GM18517 (cell line): ENCODE results near the gene GPR62.
"Not testable (repeated sequence)": the region's sequence is repeated elsewhere in the genome, so short reads cannot be mapped to it uniquely, and the experiment has no call there.

Experiments used
- ATAC-seq: cut with Tn5 transposase; IDR thresholded peaks from one replicate; pipeline ENCODE4 v1.9.1; 2021; ENCODE audit warnings: mild to moderate bottlenecking, moderate library complexity; ENCODE audit not compliant: unreplicated experiment

The GPR62 gene, protein sequence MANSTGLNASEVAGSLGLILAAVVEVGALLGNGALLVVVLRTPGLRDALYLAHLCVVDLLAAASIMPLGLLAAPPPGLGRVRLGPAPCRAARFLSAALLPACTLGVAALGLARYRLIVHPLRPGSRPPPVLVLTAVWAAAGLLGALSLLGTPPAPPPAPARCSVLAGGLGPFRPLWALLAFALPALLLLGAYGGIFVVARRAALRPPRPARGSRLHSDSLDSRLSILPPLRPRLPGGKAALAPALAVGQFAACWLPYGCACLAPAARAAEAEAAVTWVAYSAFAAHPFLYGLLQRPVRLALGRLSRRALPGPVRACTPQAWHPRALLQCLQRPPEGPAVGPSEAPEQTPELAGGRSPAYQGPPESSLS

DNA sequence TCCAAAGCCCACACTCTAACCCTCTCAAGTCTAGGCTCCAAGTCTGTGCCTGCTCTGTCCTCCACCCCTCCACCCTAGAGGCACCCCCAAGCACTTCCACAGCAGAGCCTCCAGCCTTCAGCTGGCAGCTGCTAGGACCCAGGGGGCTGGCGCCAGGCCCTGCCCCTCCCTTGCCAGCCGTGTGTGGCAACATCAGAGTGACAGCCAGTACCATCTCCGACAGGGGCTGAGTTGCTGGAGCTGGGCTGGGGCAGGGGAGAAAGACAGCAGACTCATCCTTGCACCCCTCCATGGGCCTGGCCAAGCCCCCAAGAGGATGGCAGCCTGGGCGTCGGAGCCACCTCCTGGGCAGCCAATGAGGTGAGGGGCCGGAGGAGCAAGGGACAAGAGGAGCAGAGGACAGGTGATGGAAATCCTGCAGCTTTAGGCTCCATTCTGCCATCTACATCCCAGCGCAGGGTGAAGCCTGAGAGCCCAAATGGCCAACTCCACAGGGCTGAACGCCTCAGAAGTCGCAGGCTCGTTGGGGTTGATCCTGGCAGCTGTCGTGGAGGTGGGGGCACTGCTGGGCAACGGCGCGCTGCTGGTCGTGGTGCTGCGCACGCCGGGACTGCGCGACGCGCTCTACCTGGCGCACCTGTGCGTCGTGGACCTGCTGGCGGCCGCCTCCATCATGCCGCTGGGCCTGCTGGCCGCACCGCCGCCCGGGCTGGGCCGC, at the start of gene GPR62:
TSS of gene GPR62 (plus strand) at position 207 of the 718 bp plus-strand sequence. CDS start at position 479, 272 bp downstream.
- no peak for ATAC-seq

DNA sequence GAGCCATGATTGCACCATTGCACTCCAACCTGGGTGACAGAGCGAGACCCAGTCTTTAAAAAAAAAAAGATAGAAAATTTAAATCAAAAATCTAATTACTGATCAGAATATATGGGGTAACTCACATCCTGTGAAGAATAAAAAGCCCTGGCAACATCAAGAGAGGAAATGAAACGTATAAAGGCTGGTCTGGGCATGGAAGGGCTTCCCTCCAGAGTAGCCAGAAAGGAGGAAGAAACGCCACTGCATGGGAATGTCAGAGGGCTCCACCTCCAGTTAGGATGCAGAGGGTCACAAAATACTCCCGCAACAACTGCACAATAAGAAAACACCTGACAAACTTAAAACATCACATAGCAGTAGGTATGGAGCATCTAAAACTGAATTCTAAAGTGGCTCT, 47.2 kb upstream of the GPR62 start:
- no peak for ATAC-seq

DNA sequence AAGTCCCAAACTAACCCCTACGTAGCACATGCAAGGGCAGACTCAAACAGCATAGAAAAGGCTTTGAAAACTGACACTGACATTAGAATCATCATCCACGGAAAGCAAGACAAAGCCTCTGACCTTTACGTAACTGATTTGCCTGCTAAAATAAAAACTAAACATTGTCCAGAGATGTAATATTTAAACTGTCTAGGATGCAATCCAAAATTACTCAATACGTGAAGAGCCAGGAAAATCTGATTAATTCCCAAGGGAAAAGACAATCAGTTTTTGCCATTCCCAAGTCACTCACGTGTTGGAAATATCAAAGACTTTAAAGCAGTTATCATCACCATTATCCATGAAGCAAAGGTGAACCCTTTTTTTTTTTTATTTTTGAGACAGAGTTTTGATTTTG, 38.8 kb upstream of the GPR62 start:
- ATAC-seq = no peak

DNA sequence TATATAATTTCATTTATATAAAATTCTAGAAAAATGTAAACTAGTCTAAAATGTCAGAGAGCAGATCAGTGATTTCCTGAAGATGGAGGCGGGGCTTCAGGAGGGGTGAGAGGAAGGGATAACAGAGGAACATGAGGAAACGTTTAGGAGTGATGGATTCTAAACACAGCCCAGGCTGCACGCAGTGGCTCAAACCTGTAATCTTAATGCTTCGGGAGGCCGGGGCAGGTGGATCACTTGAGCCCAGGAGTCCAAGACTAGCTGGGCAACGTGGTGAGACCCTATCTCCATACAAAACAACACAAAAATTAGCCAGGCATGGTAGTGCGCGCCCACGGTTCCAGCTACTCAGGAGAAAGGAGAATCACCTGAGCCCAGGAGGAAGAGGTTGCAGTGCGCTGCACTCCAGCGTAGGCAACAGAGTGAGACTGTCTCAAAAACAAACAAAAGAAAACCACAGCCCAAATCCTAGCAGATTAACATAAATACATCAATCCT, 34.1 kb upstream of the GPR62 start:
- ATAC-seq = no peak

DNA sequence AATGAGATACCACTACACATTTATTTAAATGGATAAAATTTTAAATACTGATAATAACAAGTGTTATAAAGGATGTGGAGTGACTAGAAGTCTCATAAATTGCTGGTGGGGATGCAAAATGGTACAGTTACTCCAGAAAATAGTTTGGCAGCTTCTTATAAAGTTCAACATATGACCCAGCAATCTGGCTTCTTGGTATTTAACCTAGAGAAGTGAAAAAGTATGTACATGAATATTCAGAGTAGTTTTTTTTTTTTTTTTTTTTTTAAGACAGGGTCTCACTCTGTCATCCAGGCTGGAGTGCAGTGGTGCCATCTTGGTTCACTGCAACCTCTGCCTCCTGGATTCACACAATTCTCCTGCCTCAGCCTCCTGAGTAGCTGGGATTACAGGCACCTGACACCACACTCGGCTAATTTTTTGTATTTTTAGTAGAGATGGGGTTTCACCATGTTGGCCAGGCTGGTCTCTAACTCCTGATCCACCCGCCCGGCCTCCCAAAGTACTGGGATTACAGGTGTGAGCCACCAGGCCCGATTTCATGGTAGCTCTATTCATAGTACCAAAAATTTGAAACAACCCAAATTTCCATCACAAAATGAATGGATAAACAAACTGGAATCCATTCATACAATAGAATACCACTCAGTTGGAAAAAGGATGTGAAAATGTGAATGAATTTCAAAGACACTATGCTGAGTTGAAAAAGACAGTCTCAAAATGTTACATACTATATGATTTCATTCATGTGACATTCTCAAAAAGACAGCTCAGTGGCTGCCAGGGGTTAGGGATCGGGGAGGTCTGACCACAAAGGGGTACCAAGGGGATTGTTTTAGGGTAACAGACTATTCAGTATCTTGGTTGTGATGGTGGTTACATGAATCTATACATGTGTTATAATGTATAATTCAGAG, 27.9 kb upstream of the GPR62 start:
- ATAC-seq = no peak

DNA sequence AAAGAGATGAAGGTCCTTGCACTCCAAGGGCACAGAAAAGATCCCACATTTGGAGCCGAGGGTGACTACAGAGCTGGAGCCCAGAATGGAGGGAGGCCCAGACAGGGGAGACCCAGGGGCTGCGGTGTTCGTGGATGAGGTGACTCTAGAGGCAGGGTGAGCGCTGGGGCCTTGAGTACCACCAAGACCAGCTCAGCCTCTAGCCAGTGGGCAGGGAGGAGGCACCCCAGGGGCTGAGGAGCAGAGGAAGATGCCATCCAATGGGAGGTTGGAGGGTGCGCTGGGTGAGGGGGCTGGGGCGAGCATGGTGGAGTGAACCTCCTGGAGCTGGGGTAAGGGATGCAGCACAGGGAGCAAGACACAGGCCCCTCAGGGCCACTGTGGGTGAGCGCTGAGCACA, 26.7 kb upstream of the GPR62 start:
- ATAC-seq = no peak

DNA sequence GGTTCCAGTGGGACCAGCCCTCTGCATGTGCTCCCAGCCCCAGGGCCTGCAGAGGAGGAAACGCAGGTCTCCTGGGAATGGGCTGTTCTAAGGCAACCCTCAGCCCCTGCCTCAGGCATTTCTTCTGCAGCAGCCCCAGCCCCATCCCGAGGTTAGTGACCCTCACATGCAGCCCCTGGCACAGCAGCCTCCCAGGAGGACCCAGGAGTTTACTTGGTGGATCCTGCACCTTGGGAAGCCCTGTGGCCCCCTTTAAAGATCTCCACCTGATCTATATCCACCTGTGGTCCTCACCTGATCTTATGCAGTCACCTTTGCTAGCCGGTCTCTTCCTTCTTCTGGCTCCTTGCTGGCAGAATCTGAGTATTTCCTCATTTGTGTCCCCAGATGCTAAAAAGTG, 26.2 kb upstream of the GPR62 start:
- ATAC-seq = not testable (repeated sequence)

DNA sequence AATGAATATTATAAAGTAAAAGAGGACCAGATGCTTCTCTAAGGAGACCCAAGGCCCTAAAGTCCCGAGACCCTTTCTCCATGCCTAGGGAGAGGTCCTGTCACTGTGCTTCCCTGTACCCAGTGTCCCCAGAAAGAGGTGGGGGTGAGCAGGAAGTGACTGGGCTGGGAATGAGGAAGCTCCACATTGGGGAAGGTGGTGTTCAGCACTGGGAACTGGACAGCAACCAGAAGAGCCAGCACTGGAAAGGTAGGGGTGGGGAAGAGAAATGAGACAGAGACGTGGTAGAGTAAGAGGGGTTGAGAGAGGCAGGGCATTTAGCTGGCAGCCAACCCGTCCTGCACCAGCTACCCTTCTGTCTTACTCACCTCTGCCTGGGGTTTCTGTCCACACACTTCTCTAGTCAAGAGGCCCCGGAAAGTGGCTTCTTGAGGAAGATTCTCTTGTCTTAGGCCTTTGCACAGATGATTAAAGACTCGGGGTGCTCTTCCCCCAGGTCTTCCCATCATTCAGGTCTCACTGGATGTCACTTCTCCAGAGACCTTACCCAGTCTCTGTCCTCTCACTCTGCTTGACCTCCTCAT, 25.7 kb upstream of the GPR62 start:
- no peak for ATAC-seq

DNA sequence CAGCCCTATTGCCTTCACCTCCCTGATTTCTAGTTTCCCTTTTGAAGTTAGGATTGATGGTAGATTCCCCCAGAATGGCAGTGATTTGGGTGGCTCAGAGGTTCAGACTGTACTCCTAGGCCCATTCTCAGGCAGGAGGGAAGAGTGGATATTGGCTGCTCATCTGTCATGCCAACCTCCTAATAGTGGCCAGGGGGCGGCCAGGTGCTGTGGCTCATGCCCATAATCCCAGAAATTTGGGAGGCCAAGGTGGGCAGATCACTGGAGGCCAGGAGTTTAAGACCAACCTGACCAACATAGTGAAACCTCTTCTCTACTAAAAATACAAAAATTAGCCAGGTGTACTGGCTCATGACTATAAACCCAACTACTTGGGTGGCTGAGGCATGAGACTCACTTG, 24.7 kb upstream of the GPR62 start:
- no peak for ATAC-seq

DNA sequence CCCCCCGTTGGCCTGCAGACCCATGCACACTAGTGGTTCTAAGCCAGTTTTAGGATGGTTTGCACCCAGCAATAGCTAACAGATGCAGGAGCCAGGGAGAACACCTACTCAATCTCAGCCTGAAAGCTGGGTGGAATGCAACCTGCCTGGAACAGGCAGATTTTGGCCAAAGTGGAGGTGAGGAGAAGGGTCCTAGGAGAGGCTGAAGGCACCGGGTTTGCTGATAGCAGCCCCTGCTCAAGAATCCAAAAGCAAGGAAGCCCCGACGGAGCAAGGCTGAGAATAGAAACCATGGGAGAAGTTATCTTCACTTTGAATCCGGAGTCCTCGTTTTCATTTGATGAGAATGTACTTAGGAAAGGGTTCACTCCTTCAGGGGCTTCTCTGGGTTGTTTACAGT, 23.4 kb upstream of the GPR62 start:
- no peak for ATAC-seq

DNA sequence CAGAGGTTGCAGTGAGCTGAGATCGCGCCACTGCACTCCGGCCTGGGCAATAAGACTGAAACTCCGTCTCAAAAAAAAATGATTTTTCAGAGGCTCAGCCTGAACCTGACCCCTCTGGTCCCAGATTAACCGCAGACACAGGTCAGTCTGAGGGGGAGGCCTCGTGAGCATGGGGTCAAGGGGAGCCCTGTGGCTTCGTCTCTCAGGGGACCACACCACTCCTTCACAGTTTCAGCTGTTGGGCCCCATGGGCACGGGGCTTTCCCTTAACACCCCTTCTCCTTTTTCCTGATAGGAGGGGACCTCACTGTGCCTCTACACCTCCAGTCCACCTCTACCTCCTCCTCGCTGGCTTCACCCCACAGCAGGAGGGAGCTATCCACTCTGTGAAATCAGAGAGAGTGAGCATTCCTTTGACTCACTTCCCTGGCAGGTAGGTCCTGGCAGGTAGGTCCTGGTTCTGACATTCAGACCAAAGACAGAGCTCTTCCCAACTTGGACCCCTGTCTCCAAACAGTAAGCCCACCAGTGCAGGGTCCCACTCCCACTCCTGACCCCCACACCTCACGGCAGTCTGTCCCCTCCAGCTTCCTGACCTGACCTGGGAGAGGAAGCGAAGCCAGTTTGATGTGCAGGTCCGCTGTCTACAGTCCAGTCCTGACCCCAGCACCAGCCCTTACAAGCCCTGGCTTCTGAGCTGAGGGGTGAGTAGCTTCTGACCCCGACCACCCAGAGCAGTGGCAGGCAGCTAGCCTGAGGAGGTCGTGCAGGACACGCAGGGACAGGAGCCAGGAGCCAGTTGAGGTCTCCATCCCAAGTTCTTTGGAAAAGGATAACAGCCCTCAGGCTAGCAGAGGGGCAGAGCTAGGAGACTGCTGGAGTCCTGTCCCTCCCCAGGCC, 22.5 kb upstream of the GPR62 start:
- no peak for ATAC-seq

DNA sequence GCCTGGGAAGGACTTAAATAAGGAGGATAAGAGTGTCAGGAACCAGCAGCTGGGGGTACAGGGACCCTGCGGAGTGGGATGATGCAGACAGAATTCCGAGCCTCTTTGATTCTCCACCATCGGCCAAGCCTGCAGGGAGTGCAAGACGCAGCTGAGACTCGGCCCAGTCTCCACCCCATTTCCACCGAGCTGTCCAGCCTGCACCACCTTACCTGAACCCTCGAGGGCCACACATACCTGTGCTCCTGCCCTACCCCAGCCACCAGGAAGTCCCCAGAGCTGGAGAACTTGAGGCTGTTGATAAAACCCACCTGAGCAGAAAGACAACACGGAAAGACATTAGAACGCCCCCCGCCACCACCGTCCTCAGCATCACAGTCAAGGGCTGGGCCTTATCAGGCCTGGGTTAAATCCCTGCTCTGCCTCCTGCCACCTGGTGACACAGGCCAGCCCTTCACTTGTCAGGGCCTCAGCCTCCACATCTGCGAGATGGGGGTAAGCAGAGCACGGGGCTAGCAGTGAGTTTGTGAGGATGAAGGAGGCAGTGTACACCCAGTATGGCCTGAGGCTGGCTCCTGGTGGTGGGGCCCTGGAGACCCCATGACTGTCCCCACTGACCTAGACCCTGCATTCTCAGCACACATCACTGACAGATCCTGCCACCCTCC, 21.6 kb upstream of the GPR62 start:
- ATAC-seq = no peak

DNA sequence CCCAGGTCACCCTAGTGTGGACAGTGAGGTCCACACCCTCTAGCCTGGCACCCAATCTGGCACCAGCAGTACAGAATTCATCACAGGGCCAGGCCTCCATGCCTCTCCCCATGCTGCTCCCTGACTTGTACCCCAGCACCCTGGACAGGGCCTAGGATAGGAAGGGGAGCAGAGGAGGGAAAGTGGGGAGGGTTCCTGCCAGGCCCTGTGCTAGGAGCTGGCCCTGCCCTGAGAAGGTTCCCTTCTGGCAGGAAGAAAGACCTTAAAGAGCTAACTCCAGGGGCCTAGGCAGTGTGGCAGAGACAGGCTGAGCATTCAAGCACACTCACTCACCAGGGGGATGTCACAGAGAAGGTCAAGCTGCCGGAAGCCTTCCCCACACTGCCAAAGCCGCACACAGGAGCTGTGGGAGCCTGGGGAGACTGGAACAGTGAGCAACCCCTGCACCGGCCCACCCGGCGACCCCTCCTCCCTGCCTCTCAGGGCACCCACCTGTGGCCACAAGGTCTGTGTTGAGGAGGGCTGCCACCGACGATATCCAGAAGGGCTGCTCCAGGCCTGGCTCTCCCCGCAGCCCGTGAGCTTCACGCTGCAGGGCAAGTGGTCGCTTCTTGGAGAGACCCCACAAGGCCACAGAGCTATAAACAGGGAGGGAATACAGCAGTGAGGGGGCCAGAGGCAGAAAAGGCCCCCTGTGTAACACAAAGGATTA, 20.9 kb upstream of the GPR62 start:
- ATAC-seq = no peak

DNA sequence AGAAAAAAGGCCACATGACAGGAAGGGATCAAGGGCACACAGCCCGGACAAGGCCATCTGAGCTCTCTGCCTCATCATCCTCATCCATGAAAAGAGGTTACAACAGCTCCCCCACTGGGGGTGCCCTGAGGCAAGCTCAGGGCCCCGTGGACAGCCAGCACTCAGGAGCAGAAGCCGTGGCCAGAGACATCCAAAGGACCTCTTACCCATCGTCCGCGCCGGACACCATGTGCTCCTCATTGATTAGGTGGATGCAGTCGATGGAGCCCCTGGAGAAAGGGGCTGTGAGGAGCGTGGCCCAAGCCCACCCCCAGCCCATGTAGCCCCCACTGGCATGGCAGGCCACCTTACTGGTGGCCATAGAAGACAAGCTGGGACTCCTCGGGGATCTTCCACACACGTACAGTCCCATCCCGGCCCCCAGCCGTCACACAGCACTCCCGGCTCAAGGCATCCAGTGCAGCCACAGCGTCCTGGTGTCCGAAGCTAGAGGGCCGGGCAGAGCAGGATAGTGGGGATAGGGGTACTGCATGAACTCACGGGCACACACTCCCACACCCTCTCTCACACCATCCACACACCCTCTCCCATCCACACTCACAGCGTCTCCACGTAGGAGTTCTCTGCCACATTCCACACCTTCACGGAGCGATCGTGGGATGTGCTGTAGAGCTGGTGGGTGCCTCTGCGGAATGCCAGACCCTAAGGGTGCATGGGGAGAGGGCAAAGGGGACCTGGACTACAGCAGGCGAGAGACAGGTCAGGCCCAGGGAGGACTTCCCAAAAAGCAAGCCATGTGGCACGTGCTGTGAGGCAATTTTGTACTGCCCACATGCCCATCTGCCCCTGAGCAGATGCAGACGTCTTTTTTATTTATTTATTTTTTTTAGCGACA, 19.9 kb upstream of the GPR62 start:
- no peak for ATAC-seq

DNA sequence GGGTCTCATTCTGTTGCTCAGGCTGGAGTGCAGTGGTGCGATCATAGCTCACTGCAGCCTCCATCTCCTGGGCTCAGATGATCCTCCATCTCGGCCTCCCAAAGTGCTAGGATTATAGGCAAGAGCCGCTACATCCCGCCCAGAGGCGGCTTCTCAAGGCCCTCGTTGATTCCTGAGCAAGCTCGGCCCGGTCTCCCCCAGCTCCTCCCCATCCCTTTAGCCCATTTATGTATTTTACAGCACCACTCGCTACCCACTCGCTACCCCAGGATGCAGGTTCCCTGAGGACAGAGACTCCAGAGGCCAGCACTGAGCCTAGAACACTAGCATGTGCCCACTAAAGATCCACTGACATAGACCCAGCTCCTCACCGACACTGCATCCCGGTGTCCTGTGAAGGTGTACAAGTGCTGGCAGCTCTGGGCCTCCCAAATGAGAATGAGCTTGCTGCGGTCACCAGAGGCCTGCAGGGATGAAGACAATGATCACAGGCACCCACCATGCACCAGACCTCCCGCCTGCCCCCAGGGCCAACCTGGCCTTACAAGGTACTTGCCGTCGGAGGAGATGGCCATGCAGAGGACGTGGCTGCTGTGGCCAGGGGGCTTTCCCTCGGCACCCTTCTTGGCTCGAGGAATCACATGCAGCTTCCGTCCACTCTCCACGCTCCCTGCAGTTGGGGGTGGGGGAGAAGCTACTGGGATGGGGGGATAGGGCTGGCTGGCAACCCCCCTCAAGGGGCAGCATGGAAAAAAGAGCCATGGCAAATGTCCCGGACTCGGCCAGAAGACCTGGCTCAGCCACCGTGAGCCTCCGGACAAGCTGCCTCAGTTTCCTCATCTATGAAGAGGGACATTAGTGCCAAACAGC, 19.1 kb upstream of the GPR62 start:
- no peak for ATAC-seq

DNA sequence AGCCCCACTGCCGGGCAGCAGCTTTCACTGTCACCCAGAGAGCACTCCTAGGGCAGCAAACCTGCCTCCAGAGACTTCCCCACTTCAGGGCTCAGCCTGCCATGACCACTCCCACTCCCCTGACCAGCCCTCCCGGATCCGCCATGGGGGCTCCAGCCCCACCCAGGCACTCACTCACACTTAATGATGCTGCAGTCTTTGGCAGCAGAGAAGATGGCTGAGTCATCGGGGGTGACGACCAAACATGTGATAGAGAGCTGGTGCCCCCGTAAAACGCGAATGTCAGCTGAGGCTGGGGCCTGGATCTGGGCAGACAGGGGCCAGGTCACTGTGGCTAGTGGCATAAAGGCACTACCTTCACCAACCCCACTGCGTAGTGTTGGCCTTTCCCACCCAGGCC, 18.2 kb upstream of the GPR62 start:
- no peak for ATAC-seq
